ENCODE results near the gene CXADR.
"Not testable (repeated sequence)": the region's sequence is repeated elsewhere in the genome, so short reads cannot be mapped to it uniquely, and the experiment has no call there.

The CXADR gene

GRCh38 chr21:17497316-17497715 is 15.5 kb upstream of the CXADR start:
- no peaks in the 10 kb centered on the region for H3K79me2 ChIP-seq (ENCODE audit: control insufficient read depth, low read length)
- no peaks in the 10 kb centered on the region for H3K27me3 ChIP-seq (ENCODE audit: control insufficient read depth, low read length)
- H3K4me2 ChIP-seq (ENCODE audit: low read length), result no peak overlapping the region
- no peaks in the 10 kb centered on the region for H3K9me2 ChIP-seq (replicated peaks; ENCODE audit: control insufficient read depth, low read length)
- H3K4me3 ChIP-seq (ENCODE audit: low read length), result no peak overlapping the region
- H3K36me3 ChIP-seq (ENCODE audit: control insufficient read depth, low read length), result no peaks in the 10 kb centered on the region
- H4K20me1 ChIP-seq (ENCODE audit: control insufficient read depth, insufficient read depth, low read depth, low read length), result no peaks in the 10 kb centered on the region
- H3K4me1 ChIP-seq (ENCODE audit: control insufficient read depth, low read length), result no peaks in the 10 kb centered on the region
- TF ChIP-seq EZH2phosphoT487 (IDR thresholded peaks at IDR 0.05; ENCODE audit: borderline replicate concordance, low read length) (no peak), CTCF (IDR thresholded peaks at IDR 0.05; ENCODE audit: low read depth, low read length, poor library complexity, severe bottlenecking) (no peak)
- no peak overlapping the region for H3K27ac ChIP-seq (ENCODE audit: low read depth, low read length)
- H3F3A ChIP-seq (ENCODE audit: control insufficient read depth, insufficient read depth), result no peaks in the 10 kb centered on the region
- H3K9me3 ChIP-seq (ENCODE audit: control insufficient read depth, insufficient read depth, low read length), result no peaks in the 10 kb centered on the region

- Histone ChIP-seq H3K79me2 (ENCODE audit: control insufficient read depth, low read length) (no peaks in the 10 kb centered on the region), H4K20me1 (ENCODE audit: control insufficient read depth, insufficient read depth, low read depth, low read length) (no peaks in the 10 kb centered on the region), H3K9me3 (ENCODE audit: control insufficient read depth, insufficient read depth, low read length) (no peaks in the 10 kb centered on the region), H3K4me2 (ENCODE audit: low read length) (no peak overlapping the region), H3K9me2 (replicated peaks; ENCODE audit: control insufficient read depth, low read length) (no peaks in the 10 kb centered on the region), H3K4me3 (ENCODE audit: low read length) (no peak overlapping the region), H3K4me1 (ENCODE audit: control insufficient read depth, low read length) (no peaks in the 10 kb centered on the region), H3K27me3 (ENCODE audit: control insufficient read depth, low read length) (no peaks in the 10 kb centered on the region), H3F3A (ENCODE audit: control insufficient read depth, insufficient read depth) (no peaks in the 10 kb centered on the region), H3K36me3 (ENCODE audit: control insufficient read depth, low read length) (no peaks in the 10 kb centered on the region), H3K27ac (ENCODE audit: low read depth, low read length) (no peak overlapping the region)
- no peak for TF ChIP-seq CTCF (IDR thresholded peaks at IDR 0.05; ENCODE audit: low read depth, low read length, poor library complexity, severe bottlenecking)
- no peak for TF ChIP-seq EZH2phosphoT487 (IDR thresholded peaks at IDR 0.05; ENCODE audit: borderline replicate concordance, low read length)
Observed at GRCh38 chr21:17498586-17498985, 14.3 kb upstream of the CXADR start.

- H3K9me3 ChIP-seq (ENCODE audit: control insufficient read depth, insufficient read depth, low read length), result no peaks in the 10 kb centered on the region
- no peaks in the 10 kb centered on the region for H3K4me1 ChIP-seq (ENCODE audit: control insufficient read depth, low read length)
- no peak overlapping the region for H3K27ac ChIP-seq (ENCODE audit: low read depth, low read length)
- H3K27me3 ChIP-seq (ENCODE audit: control insufficient read depth, low read length), result no peaks in the 10 kb centered on the region
- H3K9me2 ChIP-seq (replicated peaks; ENCODE audit: control insufficient read depth, low read length), result no peaks in the 10 kb centered on the region
- TF ChIP-seq CTCF (IDR thresholded peaks at IDR 0.05; ENCODE audit: low read depth, low read length, poor library complexity, severe bottlenecking), result no peak
- no peak for TF ChIP-seq EZH2phosphoT487 (IDR thresholded peaks at IDR 0.05; ENCODE audit: borderline replicate concordance, low read length)
- H3F3A ChIP-seq (ENCODE audit: control insufficient read depth, insufficient read depth), result no peaks in the 10 kb centered on the region
- no peaks in the 10 kb centered on the region for H4K20me1 ChIP-seq (ENCODE audit: control insufficient read depth, insufficient read depth, low read depth, low read length)
- H3K79me2 ChIP-seq (ENCODE audit: control insufficient read depth, low read length), result no peaks in the 10 kb centered on the region
- H3K4me2 ChIP-seq (ENCODE audit: low read length), result no peak overlapping the region
- H3K4me3 ChIP-seq (ENCODE audit: low read length), result no peak overlapping the region
- no peaks in the 10 kb centered on the region for H3K36me3 ChIP-seq (ENCODE audit: control insufficient read depth, low read length)
Observed at GRCh38 chr21:17501107-17502006, 11.5 kb upstream of the CXADR start.

GRCh38 chr21:17502985-17503384 is 9.9 kb upstream of the CXADR start:
- H3K36me3 ChIP-seq (ENCODE audit: control insufficient read depth, low read length); H4K20me1 ChIP-seq (ENCODE audit: control insufficient read depth, insufficient read depth, low read depth, low read length); H3K9me2 ChIP-seq (replicated peaks; ENCODE audit: control insufficient read depth, low read length); H3K4me3 ChIP-seq (ENCODE audit: low read length); H3K79me2 ChIP-seq (ENCODE audit: control insufficient read depth, low read length); H3K4me2 ChIP-seq (ENCODE audit: low read length); H3K4me1 ChIP-seq (ENCODE audit: control insufficient read depth, low read length); H3F3A ChIP-seq (ENCODE audit: control insufficient read depth, insufficient read depth); H3K9me3 ChIP-seq (ENCODE audit: control insufficient read depth, insufficient read depth, low read length); H3K27ac ChIP-seq (ENCODE audit: low read depth, low read length); H3K27me3 ChIP-seq (ENCODE audit: control insufficient read depth, low read length): not testable (repeated sequence)

Measured in DOHH2 (cell line).